GM15510 (cell line): ENCODE results near the gene DENND1A.

ENCODE experiments used
- POLR2A ChIP-seq: IDR thresholded peaks from 3 replicates; pipeline ENCODE4 v1.6.1; 2011; ENCODE audit warnings: borderline replicate concordance; ENCODE audit not compliant: insufficient read length; ENCODE audit errors: extremely low read depth

The DENND1A gene

DNA sequence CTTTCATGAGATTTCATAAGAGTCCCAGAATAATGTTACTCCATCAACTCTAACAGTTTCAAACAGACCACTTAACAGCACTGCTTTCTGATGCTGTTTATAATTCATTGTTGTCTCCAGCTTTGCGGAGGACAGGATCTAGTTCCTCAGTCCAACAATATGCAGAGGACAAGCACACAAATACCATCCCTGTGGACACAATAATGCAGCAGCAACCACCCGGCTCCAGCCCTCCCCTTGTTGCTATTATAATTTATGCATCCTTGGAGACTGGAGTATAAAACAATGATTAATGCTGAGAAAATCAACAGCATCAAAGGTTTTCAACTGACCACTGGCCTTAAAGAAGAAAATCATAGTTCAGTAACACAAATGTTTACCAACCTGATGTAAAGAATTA, 108.3 kb downstream of the DENND1A start:
- no peak for TF ChIP-seq POLR2A

DNA sequence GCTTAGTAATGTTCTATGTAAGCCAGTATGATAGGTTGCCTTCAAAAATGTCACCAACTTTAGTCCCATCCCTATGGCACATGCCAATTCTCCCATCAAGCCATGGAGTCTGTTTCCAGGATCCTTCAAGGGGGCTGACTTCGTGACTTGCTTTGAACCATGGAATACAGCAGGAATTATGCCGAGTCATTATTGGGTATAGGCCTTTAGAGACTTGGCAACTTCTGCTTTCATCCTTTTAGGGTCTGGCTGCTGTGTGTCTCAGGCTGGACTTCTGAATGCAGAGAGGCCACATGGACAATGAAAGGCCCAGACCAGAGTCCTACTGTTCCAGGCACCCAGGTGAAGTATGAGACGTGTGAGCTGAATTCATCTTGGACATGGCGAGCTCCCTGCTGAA, 109.8 kb downstream of the DENND1A start:
- no peak for TF ChIP-seq POLR2A

DNA sequence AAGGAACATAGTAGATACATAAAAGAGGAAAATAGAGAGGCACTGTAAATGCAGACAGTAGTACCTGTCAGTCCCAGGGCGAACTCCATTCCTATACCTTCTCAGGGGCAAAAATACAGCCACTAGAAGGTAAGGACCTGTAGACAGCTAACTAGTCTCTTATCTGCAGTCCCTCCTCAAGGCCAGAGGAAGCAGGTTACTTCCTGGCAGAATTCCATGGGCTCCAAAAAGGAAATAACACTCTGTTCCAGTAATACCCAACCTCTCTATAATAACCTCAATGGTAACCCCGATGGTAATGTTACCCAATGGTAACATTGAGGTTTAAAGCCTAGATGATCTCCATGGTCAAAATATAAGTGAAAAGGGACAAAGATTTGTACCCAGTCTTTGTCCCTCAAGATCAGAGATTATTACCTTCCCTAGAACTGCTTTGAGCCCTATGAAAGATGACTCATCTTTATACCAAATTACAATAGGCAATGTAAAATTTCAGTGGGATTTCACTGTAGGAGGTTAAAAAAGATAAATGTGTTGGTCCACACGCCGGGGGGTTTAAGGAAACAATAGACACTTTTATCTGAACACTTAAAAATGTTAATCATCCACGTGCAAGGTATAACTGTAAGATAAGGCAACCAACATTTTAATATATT, 113.0 kb downstream of the DENND1A start:
- TF ChIP-seq POLR2A, result no peak

DNA sequence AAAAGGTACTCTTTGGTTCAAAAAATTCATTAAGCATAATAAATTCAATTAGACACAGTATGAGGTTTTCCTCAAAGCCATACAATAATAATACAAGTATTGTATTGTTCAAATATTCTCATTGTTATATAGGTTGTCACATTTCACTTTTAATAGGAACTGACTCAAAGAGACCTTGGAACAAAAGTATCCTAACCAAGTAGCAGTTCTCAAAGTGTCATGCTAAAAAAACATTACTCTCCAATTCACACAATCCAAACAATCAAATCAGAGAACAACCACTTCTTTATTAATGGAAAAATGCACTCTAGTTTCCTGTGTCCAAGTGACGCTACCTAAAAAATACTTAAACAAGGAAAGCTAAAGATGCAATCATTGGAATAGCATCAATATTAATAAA, 115.4 kb downstream of the DENND1A start:
- TF ChIP-seq POLR2A, result no peak

DNA sequence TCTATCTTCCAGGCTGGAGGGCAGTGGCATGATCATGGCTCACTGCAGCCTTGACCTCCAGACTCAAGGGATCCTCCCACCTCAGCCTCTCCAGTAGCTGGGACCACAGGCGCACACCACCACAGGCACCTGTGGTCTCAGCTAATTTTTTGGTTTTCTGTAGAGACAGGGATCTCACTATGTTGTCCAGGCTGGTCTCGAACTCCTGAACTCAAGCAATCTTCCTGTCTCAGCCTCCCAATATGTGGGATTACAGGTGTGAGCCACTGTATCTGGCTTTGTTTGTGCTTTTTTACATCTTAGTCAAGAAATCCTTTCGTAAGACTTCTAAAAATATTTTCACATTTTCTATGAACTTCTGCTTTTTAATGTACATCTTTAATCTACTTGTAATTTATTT, 116.9 kb downstream of the DENND1A start:
- no peak for TF ChIP-seq POLR2A

DNA sequence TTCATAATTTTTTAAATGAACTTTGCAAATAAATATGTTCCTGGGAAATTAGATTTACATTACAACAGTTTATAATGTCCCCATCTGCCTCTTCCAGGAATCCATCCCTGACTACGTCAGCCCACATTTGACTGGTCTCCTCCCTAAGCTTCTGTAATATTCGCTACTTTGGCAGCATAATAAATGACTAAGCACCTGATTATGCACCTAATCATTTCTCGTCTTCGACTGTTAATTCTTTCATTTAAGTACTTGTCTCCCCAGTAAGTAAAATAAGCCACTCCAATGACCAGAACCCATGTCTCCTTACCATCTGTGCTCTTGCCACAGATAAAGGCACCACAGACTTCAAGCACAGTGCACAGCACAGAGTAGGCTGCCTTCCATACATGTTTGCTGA, 122.7 kb downstream of the DENND1A start:
- TF ChIP-seq POLR2A, result no peak

DNA sequence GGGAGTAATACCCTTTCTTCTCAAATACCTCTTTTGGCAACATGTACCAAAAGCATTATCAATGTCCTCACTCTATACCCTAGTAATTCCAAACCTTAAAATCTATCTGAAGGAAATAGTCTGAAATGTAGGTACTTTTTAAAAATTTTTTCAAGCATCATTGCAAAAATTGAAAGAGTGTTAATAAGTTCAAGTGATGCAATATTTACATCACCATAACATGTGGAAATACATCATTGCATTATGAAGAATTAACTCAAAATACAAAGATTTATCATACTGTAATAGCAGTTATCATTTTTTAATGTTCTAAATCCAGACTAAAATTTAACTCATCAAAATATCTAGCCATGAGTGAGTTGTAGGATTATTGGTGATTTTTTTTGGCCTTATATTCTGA, 123.1 kb downstream of the DENND1A start:
- no peak for TF ChIP-seq POLR2A

DNA sequence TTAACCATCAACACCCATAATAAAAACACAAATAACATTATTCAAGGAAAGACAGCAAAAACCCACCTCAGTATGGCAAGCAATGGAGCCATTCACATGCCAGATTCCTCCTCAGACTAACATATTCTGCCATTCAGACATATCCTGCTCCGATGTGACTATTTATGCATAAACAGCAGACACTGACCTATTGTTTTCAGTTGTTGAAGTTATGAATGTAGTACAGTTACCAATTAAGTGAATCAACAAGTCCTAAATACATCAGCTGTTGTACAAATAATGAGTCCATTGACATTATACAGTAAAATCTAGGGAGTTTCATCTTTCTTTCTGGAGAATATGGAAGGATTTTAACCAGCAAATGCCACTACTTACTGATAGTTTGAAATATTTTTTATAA, 131.7 kb downstream of the DENND1A start:
- TF ChIP-seq POLR2A, result no peak

DNA sequence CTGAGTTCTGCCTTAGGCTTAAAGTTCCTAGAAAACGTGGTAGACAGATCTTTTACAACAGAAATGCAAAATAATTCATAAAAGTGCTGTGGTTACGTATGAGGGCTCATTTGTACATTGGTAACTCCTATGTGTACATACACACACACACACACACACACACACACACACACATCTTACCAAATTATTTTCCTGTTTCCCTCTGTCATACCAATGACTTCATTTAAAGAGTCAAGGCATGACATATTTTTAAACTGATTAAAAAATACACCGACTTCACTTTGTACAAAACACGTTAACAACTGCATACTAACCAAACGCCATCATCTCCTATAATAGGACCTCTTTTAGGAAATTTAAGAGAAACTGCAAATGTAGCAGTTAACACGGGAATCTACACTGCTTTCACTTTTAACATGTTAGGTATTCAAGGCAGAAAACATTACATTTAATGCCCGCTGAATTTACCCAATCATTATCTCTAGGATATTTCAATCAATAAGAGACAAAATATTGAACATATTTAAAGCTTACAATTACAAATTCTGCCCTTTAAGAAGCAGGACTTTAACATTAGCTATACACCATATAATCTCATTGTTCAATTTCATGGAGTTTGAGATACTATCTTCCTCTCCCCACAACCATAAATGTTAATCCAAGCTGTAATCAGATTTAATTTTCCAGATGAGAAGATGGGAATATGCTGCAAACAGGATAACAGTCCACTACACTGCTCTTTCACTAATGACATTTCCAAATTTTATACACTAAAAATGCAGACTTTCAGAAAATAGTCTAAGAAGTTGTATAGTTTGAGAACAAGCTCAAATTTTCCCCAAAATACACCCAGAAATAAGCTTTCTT, 133.1 kb downstream of the DENND1A start:
- no peak for TF ChIP-seq POLR2A

DNA sequence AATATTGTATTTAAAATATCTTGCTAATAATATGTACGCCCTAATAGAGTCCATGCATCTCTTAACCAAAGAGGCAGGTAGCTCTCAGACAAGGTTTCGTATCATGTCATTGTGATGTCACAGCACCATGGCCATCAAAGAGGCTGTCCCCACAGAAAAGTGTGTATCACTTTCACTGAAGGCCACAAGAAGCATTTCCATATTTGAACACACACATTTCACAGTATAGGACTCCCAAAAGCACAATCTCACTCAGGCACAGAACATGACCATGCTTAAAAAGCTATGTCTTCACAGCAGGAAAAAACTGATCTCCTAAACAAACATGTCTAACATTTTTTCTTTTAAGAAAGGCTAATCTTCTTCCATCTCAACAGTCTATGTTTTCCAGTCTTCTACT, 133.8 kb downstream of the DENND1A start:
- TF ChIP-seq POLR2A, result no peak

DNA sequence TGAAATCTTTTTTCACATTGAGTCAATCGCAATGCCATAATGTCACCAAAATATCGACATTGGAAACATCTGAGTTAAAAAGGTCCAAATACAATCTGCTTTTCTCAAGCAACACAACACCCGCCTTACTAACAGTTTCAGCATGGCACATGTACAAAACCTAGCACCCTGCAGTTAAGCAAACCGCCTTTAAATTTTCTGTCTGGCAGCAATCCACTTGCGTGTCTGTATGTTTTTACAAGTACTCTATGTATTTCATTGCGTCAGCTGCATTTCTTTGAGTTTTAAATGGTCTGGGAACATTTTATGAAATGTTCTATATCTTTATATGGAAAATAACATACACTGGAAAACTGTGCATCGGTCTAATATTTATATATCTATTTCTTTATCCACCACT, 134.6 kb downstream of the DENND1A start:
- no peak for TF ChIP-seq POLR2A

DNA sequence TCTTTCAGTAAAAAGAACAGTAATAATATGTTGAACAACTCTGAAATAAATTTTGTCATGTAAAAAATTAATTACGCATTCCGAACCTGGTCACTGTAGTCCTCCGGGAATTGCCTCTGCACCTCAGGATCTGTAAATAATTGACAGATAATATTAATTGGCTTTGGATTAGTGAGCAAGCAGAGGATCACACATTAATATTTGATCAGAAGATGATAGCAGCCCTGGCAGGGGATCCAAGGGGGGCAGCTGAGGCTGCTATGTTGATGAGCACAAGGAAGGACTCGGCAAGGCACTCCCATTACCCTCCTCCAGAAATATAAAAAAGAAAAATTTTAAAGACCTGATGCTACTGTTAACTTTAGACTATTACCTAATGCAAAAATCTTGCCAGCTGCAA, 137.4 kb downstream of the DENND1A start:
- no peak for TF ChIP-seq POLR2A

DNA sequence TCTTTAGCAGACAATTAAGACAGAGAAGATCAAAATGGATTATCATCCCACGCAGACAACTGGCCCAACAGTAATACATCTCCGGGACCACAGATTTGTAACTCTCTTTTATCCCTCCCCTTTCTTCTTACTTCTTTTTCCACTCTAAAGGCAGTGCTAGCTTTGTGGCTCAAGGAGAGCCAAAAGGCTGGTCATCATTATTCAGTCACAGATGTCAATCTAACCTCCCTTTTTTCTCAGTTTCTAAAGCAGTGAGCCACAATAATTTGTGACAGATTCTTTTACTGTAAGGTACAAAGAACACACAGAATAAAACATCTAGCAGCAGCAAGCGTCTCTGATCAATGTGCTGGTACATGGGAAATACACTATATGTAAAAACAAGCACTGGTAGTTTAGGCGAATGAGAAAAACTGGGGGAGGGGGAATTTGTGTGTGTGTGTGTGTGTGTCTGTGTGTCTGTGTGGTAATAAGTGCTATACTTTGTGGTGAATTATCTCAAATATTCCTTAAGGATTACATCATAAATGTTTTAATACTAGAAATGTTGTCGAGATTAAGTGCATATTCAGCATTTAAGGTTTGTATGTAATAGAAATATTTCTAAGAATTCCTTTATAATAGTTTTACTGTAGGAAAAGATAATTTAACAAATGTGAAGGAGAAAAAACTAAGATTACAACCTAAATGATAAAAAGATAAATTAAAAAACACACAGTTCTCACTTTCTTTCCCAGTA, 140.2 kb downstream of the DENND1A start:
- no peak for TF ChIP-seq POLR2A

DNA sequence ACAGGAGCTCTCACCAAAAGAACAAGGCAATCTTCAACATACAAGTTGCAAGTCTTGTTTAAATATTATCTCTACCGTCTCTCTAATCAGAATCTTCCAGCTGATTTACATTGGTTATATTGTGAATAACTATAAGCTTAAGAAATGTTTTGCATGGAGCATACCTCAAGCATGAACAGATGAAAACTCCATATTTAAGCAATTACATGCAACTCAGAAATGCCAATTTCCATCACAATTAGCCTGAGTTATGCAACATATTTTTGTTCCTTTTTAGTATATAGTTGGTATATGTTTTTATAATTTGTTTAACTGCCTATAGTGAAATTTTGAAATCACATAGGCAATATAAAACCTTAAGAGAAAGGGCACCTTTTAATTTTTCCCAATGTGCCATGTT, 142.5 kb downstream of the DENND1A start:
- TF ChIP-seq POLR2A, result no peak

DNA sequence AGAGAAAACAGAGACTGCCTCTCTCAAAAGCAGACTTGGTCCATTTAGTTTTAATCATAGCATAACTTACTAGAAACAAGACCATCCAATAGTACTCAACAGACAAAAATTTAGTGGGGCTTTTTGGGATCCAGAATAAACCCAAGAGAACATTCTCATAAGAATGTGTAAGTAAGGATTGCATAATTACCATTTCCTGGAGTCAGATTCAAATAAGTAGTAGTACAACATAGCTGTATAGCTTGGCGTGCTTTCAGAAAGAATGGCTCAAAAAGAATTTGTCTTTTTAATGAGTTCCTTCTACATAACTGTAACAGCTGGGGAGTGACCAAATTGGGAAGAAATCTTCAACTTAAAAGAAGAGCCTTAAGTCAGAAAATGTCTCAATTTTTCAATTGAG, 145.4 kb downstream of the DENND1A start:
- no peak for TF ChIP-seq POLR2A
